Body of pancreas (tissue), 4 donors: ENCODE results near the gene MAP4K4.

Experiments used
- CTCF ChIP-seq, 7 experiments: fragments of 450-650 bp in 4 of 7; fragments of 200-600 bp in 3 of 7; sonication (generic) in 3 of 7; IDR thresholded peaks; one replicate each; pipeline ENCODE4 v1.5.1; 2016 to 2019; ENCODE audit warnings: antibody characterized with exemption in 7 of 7
- POLR2A ChIP-seq, 3 donors: fragments of 450-650 bp; IDR thresholded peaks; one replicate each; pipeline ENCODE4 v1.6.1; 2016; ENCODE audit warnings: antibody characterized with exemption in 3 of 3, mild to moderate bottlenecking in 2 of 3

DNA sequence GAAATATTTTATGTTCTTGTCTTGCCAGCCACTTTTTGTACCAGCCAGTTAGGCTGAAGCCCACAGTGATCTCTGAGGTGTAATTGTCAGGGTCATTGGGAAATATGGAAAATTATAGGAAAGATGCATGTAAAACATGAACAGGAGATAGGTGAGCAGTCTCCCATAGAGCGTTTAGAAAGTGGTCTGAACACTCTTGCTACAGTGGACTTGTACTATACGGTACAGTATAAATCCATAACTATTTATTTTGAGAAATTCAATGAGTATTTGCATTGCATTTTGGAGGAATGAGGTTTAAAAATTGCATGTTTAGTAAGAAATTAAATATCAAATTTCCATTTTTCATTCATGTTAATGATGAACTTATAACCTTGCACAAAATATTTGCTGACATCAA is 20.8 kb upstream of the MAP4K4 start:
- no peak for TF ChIP-seq CTCF (IDR thresholded peaks at IDR 0.05)
- TF ChIP-seq POLR2A (IDR thresholded peaks at IDR 0.05), result no peak
